ENCODE data around the gene EIF1AD.

Gene EIF1AD

DNA sequence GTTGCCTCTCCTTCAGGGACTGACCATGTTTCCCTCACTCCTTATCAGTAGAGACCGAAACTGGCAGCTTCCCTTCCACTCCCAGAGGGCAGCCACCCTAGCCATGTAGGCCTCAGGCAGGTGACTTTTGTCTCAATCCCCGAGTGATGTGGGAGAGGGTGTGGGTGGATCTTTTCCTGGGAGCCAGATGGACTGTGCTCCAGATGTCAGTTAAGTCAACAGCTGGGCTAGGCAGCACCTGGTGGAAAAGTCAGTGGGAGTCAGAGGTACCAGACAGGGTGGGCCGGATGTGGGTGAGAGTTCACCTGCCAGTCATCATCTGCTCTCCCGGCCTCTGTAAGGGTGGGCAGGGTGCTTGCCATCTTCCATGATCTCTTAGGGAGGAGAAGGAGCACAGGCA, 2.2 kb upstream of the EIF1AD start:
- DNase-seq (ENCODE audit: low spot score): no peak

DNA sequence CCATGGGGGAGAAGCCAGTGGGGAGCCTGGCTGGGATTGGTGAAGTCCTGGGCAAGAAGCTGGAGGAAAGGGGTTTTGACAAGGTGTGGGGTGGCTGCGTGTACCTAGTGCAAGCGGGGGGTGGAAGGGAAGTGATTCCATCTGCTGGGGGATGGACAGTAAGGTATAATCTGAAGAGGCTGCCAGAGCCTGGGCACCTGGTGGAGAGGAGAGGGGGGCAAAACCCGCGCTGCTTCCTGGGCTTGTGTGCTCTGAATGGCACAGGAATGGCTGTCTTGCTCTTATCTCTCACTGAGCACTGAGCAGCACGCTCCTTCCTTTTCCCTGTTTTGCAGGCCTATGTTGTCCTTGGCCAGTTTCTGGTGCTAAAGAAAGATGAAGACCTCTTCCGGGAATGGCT, 1.3 kb upstream of the EIF1AD start:
- no peak for DNase-seq (ENCODE audit: low spot score)

DNA sequence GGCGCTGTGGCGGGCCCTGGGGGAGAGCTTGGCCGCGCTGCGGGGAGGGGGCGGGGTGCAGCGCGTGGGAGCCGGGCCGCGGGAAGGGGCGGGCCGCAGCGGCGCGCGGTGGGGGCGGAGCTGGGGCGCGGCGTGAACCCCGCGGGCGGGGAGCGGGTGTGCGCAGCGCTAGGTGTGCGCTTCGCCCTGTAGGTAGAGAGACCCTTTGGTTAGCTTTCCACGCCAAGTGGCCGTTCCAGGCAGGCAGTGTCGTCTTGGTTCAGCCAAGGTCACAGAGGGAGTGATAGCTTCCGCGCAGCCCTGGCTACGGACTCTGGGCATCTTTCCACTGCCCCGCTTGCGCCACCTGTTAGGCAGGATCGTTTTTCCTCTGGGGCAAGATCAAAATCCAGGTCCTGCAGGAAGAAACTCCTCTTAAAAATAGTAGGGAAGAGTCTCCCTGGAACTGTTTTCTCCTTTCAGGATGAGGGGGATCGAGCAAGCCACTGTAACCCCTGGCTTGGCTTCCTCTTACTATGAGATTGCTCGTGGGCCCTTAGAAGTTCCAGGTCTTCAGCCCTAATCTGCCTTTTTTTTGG, 780 bp upstream of the EIF1AD start:
- DNase-seq (ENCODE audit: low spot score): peak; percentile 87

DNA sequence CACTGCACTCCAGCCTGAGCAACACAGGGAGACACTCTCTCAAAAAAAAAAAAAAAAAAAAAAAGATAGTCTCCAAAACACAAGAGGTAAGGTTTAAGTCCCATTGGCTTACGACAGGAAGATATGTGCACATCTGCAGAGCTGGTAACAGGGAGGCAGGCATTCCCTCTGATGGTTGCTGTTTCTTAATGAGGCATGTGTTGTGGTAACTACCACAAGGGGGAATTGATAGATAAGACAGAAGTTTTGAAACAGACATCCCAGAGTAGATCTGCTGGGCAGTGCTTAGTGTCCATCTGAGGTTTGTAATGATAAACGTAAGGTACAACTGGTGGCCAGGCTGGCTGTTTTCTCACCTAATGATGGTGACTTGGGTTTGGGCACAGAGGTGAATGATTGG, 4.7 kb downstream of the EIF1AD start:
- no peak for DNase-seq (ENCODE audit: low spot score)

DNA sequence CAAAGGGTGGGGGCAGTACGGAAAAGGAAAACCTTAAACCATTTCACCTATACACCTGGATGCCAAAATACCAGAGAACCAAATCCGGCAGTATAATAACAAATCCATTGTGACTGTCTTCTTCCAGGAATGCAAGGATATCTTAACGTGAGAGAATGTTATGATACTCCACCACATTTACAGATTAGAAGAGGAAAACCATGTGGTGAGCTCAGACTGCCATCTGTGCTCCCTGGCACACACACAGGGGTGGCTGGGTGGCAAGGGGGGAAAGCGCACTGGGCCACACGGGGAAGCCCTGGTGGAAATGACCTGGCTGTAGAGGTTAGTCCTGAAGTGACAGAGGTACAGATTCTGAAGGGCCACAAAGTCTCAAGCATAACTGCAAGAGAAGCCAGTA, 9.9 kb downstream of the EIF1AD start:
- DNase-seq (ENCODE audit: low spot score): peak; percentile 68

DNA sequence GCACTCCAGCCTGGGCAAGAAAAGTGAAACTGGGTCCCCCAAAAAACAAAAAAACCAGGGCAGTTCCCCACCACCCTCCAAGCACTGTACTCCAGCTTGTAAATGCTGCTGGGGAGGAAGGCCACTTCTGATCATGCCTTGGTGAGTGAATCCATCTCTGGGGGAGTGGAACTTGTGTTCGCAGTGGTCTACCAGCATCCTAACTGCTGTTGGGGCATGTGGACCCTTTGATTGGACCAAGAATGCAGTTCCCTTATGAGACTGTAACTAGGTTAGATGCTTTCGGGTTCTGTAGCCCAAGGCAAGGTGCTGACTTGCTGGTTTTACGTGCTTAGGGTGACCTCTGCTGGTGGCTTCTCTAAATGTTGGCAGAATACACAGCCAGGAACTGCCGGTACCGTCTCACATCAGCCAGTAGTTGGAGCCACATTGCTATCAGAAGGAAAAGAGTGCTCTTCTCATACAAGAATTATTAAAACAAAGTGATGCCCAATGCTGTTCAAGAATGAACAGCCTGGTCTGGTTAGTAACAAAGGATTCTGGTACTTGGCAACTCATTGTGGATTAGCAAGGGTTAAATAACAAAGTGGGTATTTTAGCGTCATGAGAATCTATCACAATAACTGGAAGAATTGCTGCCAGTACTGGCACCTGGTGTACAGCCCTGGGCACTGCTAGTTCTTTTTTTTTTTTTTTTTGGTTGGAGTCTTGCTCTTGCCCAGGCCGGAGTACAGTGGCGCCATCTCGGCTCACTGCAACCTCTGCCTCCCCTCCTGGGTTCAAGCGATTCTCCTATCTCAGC, 13.0 kb downstream of the EIF1AD start:
- peak; percentile 84 for DNase-seq (ENCODE audit: low spot score)

DNA sequence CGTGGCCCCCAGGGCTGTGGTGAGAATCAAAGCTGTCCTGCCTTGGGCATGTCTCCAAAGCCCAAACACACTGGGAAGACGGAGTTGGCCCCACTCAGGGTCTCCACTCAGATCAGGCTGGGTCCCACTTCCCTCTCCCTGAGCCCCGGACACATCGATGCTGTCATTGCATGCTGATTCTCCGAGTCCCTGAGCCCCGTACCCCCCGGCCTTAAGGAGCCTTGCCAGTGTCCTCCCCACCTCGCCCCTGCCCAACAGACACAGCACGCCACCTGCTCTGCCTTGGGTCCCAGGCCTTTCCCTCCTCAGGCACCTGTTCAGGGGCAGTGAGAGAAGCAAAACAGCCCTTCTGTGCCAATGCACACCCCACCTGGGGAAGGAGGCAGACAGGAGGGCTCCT, 14.6 kb downstream of the EIF1AD start:
- DNase-seq (ENCODE audit: low spot score): no peak

DNA sequence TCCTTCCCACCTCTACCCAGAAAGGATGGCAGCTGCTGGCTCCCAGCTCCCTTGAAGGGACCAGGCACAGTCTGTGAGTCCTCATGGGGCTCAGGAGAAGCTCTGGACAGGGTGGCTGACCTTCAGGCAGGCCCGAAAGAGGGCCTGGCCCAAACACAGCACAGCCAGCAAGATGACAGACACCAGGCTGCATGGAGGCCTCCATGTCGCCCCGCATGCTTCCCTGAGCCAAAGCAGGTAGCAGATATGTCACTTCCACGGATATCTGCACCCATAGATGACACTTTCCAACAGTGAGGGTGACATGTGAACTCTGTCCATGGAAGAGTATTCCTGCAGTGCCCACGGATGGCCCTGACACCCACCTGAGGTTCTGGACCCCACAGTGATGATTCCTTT, 18.4 kb downstream of the EIF1AD start:
- DNase-seq (ENCODE audit: low spot score): no peak

DNA sequence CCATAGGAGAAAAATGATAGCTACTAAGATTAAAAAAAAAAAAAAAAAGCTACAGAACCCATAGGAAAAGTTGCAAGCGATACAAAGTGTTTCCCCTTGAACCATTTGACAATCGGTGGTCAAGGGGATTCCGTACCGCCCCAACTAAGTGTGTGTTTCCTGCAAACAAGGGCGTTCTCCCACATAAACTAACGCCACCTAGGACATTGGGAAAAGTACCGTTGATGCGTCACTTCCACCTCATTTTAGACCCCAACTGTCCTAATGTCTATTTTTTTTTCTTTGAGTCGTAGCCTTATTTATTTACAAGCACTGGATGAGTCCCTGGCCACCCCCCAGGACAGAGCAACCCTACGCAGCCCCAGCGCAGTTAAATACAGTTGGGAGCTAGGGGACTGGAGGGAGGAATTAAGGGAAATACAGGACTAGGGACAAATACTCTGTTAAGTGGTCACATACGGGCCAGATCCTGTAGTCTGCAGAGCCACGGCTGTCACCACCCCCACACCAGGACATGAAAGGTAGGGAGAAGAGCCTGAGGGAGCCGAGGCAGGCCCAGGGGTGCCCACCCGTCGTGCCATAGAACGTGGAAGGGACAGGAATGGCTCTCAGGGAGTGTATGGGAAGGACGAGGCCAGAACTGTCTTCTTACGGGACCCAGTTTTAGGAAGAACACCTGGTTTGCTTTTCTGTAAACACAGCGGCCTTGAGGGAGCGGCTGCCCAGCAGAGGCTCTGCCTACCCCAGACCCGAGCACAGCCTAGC, 19.0 kb downstream of the EIF1AD start:
- no peak for DNase-seq (ENCODE audit: low spot score)

DNA sequence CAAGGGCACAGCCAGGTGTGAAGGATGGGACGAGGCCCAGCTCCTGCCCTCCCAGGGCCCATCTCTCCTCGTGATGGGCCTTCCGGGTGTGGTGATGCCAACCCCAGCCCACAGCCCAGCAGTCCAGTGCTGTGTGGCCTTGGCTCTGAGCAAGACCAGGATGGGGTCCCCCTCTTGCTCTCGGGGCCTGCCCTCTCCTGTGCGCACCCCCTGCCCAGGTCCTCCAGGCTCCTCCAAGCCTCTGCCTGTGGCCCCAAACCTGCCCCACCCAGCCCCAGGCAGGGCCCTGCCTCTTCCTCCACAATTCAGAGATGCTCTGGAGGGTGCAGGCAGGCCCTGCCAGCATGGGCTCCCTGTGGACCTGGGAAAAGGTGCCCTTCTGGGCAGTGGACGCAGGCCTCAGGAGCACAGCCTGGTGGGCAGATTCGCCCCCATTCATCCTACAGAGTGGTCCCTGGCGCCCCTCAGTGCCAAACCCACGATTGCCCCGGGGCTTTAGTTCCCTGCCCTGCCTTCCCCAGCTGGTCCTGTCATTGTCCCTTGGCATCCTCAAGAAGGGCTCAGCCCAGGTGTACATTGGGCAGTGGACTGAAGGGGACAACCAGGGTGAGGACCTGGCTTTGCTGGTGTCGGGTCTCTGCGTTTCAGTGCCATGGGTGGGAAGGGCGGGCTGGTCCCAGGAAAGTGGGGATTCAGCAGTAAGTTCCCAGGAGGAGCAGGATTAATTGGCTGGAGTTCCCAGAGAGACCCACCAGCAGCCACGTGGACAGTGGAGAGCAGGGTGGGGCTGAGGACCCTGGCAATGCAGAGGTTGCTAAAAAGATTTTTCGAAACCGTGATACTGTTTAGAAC, 19.8 kb downstream of the EIF1AD start:
- no peak for DNase-seq (ENCODE audit: low spot score)

DNA sequence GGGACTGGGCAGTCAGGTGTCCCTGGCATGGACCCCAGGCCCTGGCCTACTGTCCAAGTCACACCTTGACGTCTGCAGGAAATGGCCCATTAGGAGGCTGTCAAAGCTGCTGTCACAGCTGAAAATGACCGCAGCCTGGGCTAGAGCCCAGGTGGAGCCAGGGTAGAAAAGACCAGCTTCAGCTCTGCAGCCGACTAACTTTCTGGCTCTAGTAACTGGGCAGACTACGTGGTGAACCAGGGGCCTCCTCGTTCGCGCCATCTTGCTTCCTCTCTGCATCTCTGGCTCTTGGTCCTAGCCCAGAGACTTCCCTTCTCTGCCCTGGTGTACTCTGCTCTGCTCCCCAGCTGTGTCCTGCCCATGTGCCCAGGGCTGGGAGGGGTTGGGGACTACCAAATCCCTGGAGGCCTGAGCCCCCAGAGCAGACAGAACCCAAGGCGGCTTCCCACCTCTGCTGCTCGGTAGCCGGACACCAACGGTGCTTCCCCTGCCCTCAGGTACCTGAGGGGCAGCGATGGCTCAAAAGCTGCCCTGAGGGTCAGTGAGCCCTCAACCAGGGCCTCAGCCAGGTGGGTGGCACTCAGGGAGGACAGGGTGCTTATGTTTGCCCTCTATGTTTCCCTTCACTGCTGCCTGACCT, 20.7 kb downstream of the EIF1AD start:
- no peak for DNase-seq (ENCODE audit: low spot score)

DNA sequence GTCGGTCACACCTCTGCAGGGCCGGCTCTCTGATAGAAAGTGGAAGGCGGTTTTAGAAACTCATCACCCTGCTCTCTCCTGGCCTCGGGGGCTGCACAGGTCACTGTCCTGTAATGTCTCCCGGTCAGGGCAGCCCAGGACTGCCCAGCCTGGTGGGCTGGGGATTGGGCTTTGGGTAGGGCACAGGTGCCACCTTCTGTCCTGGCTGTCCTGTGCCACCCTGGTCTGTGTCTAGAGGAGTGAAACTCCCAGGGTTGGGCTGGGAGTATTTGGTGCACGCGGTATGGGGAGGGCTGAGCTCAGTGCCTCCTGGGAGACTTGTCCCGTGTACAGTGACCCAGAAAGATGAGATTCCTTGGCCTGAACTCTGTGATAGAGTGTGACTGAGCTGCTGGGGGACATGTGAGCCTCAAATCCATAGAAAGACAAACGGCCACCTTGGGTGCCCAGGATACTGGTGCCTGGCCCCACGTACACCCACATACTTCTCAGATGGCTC, 22.6 kb downstream of the EIF1AD start:
- DNase-seq (ENCODE audit: low spot score): no peak

DNA sequence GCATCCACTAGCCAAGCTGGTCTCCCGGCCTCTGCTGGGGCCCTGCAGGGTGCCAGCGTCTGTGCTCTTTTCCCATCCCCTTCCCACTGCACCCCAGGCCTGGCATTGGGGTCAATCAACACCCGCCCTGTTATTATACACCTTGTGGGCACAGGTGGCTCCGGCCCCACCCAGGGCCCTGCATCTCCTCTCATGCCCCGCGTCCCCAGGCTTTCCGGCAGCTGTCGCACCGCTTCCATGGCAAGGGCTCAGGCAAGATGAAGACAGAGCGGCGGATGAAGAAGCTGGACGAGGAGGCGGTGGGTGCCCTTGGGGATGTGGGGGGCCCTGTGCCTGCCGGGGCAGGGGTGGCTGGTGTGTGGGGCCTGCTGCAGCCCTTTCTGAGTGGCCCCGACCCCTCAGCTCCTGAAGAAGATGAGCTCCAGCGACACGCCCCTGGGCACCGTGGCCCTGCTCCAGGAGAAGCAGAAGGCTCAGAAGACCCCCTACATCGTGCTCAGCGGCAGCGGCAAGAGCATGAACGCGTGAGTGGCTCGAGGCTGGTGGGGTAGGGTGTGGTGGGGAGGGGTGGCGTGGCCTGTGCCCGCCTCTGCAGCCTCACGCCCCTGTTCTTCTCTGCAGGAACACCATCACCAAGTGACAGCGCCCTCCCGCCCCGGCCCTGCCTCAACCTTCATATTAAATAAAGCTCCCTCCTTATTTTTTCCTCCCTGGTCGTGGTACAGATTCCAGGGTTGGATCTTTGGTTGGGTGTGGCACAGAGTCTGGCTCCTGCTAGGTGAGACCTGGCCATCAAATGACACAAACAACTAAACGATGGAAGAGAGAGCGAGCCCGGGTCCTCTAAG, 23.3 kb downstream of the EIF1AD start:
- DNase-seq (ENCODE audit: low spot score): no peak

DNA sequence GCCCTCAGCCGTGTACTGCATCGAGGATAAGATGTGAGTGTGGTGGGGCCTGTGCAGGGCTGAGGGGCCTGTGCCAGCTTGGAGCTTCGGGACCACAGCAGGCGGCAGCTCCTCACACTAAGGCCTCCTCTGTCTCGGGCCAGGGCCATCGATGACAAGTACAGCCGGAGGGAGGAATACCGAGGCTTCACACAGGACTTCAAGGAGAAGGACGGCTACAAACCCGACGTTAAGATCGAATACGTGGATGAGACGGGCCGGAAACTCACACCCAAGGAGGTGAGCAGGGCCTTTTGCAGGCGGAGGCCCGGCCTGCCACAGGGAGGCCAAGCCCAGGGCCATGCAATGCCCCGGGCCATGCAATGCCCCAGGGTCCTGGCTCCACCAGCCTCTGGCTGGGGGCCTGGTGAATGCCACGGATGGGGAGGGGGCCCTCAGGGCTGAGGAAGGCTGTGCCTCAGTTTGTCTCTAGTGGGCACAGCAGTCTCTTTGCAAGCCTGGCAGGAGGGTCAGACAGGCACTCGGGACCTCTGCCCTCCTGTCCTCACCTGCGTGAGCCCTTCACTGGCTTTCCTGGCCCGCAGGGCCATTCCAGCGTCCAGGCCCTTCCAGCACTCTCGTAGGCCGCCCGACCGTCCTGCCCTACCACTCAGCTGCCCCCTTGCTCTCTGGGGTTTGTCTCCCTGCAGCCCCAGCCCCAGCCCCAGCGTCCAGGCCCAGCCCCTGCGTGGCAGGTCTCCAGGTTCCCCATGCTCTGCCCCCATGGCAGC, 24.2 kb downstream of the EIF1AD start:
- no peak for DNase-seq (ENCODE audit: low spot score)

DNA sequence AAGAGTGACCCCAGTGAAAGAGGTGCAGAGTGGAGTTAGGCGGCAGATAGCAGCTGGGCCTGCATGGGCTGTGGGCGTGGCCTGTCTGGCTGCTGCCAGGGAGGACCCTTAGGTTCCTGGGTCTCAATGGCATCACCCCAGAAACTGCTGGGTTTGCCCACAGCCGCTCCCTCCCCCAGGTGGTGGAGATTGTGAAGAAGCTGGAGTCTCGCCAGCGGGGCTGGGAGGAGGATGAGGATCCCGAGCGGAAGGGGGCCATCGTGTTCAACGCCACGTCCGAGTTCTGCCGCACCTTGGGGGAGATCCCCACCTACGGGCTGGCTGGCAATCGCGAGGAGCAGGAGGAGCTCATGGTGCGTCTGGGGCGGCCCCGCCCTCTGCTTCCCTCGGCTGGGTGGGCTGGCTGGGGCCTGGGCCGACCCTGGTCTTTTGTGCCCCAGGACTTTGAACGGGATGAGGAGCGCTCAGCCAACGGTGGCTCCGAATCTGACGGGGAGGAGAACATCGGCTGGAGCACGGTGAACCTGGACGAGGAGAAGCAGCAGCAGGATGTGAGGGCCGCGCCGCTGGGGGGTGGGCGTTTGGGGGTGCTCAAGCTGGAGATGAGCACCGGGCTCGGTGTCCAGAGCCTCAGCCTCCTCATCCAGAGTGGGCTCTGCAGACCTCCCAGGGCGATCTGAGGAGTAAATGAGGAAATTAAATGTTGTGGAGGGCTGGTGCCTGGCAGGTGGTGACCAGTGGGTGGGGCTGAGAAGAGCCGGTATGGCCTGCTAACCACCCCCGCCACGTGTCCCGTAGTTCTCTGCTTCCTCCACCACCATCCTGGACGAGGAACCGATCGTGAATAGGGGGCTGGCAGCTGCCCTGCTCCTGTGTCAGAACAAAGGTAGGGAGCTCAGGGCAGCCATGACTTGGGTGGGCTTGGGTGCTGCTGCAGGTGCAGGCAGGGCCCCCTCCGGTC, 25.5 kb downstream of the EIF1AD start:
- DNase-seq (ENCODE audit: low spot score): no peak

DNA sequence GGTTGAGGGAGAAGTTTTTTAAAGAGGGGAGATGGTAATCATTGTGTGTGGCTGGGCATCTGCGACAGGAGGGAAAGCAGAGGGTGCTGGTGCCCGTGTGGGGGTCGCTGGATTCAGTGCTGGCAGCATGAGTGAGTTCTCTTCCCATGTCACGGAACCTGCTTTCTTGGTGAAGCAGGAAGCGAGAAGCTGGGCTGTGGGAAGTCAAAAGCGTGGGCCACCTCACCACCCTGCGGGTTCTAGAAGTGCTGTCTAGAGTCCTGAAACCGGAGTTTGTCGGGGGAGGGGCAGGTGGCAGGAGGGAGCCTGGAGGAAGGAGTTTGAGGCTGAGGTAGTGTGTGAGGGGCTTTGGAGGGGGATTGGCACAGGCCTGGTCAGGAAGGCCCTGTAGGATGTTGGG, 26.2 kb downstream of the EIF1AD start:
- no peak for DNase-seq (ENCODE audit: low spot score)

DNA sequence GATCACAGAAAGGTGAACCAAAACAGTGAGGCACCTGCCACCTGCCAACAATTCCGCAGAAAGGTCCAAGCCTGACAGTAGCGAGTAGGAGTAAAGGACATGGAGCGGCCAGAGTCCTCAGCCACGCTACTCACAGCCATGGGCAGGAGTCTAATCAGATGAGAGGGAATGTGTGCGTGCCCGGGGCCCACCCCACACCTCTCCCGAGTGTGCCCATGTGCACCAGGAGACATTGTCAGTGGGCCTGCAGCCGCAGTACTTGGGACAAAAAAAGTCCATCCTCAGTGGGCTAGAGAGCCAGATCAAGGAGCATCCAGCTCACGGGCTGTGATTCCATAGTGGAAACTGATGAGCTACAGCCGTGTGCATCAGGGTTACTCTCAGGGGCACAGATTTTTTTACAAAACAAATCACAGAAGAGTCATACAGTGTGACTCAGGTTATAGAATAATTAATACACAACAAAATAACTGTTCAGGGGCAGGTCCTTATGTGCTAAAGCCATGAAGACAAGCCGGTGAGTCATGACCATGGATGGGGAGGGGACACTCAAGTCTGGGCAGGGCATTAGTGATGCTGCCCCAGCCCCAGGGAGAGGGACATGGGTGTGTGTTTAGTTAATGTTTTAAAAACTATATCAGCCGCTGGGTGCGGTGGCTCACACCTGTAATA, 28.4 kb downstream of the EIF1AD start:
- peak; percentile 11 for DNase-seq (ENCODE audit: low spot score)

DNA sequence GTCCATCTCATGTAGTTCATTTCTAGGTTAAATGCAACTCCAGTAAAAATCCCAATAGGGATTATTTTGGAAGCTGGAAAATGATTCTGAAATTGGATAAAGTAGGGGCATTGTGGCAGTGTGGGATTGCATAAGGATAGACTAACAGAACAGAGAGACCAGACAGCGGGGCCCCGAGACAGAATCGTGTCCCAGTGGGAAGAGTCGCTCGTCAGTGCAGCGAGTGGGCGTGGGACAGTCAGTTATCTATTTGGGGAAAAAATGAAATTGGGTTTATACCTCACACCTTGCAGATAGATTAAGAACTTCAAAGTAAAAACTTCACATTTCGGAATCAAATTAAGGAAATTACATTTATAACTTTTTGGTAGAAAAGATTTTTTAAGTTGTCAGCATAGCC, 29.8 kb downstream of the EIF1AD start:
- DNase-seq (ENCODE audit: low spot score): no peak
